Stimulated activated CD4-positive, alpha-beta T cell treated with anti-CD3 and anti-CD28 coated beads, Interleukin-4, amount 100 ng/mL, for 4 hours (primary cell): ENCODE measurements around the gene NAP1L4.
A peak's percentile ranks its signal among the peaks of the same experiment; 100 is the strongest.
"Not testable (repeated sequence)": the region's sequence is repeated elsewhere in the genome, so short reads cannot be mapped to it uniquely, and the experiment has no call there.

Experiments used
- DNase-seq, 2 experiments: peaks; one replicate each; pipeline ENCODE4 v3.0.0-alpha.2; 2020

Gene NAP1L4

DNA sequence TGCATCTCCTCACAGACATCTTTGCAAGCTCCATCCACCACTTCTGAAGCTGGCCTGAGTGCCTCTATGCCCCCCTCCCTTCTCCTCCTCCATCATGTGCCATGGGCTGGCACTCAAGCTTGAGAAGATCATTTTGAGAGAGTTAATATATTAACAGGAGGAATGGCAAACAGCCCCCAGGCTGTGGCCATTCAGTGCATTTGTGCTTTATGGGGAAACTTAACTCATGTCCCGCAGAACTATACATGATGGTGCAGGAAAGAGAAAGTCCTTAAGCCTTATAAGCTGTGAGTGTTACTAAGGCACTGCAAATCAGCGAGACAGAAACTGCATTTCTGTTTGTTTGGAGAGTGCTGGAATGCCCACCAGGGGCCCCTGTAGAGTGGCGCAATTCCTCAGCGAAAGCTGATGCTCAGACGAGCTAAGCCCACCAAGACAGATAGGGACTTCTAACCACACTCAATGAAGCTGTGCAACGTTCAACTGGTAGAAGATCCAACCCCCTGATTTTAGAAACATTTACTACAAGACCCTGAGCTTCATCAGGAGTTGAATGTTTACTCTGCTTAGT is 36.1 kb downstream of the NAP1L4 start:
- no peak for DNase-seq

DNA sequence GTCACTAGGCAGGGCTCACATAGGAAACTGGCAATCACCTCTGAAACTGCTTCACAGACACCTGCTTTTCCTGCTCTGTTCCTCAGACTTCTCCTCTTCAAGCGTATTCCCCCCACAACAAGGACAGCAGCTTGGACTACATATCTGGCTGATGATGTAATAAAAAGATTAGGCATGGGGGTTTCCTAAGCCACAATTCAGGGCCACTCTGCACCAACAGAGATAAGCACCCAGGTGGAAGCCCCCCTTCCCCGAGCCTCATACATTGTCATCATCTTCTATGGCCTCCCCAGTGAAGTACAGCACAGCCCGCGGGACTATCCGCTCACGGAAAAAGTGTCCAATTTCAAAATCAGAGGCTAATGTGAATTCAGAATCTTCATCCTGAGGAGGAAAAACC is 37.9 kb downstream of the NAP1L4 start:
- no peak for DNase-seq

DNA sequence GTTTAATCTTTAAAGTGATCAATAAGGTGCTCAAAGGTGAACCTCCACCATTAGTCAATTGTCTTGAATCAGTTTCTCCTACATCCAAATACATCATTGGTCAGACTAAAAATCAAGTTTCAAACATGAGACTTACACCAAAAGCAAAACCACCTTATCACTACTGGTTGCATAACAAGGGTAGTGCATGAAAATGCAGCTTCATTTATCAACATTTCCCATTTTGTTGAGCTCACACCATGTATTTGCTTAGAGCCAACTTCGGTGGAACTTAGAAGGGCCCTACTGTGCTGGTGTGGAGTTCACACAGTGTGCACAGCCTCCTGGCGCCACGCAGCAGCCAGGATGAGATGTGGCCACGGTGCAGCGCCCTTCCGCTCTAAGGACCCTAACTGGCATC is 39.8 kb downstream of the NAP1L4 start:
- no peak for DNase-seq

DNA sequence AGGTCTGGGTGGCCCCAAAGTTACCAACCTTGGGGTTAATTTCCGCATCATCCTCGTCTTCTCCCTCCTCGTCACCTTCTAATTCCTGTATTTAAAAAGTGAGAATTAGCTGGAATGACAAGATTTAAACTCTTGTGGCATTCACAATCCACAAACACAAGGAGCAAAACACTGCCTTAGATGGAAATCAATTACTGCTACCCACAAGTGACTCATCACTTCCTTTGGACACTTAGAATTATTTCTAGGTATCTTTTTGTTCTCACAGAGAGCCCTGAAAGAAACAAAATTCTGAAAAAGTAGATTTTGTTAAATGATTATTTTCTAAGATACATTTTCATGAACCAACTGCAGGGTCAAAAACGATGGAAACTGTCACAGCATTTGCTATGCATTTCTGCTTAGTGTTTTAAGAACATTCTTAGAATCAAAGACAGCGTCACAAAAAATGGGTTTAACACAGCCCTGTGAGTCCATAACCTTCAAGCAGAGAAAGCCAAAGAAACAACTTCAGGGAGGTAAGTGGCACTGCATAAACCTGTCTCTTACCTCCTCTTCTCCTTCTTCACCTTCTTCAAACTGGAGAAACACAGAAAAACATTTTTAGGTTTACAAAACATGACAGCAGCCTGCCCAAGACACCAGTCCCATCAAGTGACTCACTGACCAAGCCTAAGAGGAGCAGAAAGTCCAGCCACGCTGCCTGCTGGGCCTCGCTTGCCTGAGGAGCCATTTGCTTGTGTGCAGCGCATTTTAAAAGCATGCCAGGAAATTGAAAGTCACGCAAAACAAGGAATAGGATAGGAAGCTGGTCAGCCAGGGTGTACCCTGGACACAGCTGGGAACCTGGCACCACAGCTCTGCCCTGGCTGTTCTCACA is 40.7 kb downstream of the NAP1L4 start:
- DNase-seq: no peak

DNA sequence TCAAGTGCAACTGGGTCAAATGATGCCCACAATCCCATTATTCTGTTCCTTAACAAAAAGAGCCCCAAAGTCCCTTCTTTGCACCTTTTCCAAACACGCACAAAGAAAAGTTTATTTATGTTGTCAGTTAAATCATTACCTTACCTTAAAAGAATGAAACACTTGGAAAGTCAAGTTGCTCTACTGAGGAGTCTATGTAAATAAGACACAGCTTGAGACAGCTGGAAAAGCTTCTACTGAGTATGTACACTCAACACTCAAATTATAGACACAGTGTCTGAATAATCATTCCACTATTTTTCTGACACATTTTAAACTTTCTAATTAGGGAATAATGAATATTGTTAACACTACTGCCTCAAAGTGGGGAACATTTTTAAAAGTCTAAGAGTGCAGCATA is 41.3 kb downstream of the NAP1L4 start:
- DNase-seq: no peak

DNA sequence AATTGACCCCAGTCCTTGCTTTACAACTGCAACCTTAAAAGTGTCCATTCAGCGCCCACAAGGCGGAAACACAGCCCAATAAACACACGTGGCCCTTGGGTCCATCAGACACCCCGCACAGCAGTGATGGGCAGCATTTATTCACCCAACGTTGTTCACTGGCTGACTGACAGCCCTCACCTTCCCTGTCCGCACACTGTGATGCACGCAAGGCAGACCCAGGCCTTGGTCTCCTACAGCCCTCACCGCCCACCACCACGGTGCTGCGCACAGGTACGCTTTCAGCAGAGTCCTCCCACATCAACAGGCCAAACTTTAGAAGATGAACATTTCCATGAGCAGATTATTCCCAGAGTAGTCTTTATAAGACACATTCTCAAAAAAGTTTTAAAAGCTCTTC is 42.2 kb downstream of the NAP1L4 start:
- no peak for DNase-seq

DNA sequence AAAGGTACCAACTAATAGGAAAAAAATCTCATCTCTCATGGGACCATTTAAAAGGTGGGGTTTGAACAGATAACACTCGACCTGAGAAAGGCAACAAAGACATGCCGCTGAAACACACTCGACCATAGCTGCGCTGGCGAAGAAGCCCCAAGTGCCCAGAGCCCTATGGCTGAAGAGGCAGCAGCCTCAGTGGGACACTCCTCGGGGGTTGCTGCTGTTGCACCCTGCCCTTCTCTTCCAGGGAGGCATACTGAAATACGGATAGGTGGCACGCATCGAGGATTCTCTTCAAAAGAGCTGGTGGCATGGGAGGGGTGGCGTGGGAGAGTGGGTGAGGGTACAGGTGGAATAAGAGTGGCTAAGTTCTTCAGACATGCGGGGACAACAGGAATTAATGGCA is 44.4 kb downstream of the NAP1L4 start:
- no peak for DNase-seq

DNA sequence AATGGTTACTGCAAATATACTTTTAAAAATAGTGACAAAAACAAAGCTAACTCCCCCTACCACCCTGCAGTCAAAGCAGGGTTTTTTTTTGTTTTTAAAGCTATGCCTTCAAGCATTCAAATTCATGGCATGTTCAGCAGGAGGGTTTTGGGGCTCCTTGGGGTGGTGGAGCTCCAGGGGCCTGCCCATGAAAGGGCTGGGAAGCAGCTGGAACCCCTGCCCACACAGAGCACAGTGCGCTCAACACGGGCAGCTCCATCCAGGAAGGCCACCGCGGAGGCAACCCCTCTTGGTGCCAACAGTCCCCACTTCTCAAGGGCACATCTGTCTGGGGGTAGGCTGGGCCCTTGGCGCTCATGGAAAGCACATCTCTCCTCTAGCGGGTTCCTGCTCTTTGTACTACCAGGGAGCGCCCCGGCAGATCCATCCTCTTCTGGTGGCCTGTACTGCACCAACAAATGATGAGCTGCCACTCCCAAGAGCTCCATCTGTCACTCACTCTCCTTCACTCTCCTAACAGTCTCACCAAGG is 46.3 kb downstream of the NAP1L4 start:
- no peak for DNase-seq

DNA sequence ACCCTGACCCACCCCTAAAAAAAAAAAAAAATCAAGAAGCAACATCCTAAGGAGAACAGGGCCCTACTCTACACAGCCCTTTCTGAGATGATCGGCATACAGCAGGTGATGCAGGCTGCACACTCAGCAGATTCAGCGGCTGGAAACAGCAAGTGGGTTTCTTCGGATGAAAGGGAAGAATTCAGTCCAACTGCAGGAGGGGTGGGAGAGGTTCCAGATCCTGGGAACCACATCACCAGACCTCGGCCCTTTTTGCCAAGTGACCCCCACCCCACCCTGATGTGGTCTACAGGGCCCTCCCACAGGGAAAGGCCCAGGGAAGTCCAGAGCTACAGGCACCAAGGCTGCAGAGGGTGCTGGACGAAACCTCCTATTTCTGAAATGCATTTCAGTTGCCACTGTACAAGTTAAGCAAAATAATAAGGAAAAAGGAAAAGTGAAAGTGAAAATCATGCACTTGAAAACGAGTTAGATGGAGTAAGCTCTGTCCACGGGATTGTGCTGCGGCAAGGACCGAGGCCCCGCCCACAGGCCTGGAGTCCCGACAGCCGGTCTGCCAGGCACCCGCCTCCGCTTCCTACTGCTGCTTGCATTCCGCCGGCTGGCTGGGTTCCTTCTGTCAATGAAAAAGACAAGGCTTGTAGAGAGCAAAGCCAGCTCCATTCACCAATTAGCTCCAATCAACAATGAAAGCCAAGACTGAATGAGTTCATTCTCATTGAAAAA is 46.9 kb downstream of the NAP1L4 start:
- peak; percentile 43 to 44 for DNase-seq

DNA sequence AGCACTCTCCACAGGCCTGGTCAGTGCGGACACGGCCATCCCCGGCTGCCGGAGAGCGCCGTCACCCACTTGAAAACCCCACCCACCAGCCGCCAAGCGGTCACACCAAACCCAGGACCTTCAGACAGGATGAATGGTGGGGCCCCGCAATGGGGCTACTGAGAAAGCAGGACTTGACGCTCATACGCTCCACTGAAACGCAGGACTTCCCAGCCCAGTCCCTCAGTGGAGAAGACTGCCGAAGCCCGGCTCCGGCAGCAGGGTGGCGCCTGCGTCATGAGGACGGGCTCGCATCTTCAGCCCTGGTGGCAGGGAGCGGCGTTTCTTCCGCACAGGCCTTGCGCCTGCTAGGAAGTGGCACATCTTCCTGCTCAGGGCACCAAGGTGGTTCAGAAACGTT is 47.6 kb downstream of the NAP1L4 start:
- DNase-seq: no peak

DNA sequence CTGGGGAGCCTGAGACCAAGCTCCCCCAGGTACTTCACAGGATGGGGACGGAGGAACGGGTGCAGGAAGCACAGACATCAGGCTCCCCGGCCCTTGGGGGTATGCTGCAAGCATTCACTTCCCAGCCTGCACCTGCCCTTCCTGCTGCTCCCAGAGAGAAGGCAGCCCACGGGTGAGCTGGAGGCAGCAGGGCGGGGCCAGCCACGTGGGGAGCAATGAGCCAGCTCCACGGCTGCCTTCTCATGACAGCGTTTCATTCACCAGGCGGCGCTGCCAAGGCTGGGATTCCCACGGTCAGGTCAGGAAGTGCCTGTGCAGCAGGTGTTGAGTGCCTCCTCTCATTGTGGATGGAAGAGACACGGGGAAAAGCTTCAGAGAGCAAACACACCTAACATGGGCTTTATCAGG is 48.4 kb downstream of the NAP1L4 start:
- DNase-seq: no peak

DNA sequence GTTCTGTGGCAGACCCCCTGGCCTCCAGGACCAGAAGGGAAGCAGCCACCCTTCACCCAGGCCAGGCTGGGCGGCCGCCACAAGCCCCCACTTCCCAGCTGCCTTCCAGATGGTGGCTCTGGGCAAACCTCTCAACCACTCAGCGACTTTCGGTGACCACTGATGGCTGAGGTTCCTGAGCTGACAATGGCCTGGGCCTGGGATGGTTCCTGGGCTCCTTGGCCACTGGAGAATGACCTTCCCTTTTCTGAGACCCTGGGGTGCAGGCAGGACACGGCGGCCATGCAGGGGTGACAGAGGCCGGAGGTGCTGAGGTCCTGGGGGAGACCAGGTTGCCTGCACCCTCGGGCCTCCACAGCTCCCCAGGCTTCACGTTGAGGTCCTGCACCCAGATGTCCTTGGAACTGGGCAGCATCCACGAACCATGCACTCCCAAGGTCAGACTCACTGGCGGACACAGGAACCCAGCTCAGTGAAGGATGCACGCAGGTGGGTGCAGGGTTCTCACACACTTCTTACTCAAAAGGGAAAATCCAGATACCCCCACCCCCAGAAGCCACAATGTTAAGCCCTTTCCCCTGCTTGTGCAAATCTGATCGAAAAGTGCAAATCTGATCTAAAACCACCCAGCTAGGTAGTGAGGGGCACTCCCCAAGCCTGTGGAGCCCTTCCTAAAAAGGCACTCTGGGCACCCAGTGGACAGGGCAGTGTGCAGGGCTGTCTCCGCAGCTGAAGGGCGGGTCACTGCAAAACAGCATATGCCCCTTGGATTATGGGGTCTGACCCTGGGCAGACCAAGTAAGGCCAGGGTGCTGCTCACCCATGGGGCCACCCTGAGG is 49.0 kb downstream of the NAP1L4 start:
- no peak for DNase-seq

DNA sequence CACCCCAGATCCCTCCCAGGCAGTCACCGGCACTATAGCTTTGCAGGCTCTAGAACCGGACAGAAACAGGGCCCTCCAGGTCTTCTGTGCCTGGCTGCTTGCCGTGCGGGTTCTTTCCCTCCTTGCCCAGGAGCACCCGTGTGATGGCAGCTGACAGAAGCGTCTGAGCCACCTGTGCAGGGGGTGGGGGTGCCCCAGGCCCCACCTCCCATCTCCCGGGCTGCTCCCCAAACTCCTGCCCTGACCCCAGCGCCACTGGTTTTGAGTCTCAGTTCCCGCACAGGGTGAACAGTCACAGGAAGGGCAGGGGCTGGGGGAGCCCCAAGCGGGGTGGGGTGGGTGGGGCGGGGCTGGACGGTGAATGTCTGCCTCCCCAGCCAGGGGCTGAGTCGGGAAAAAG is 49.7 kb downstream of the NAP1L4 start:
- no peak for DNase-seq

DNA sequence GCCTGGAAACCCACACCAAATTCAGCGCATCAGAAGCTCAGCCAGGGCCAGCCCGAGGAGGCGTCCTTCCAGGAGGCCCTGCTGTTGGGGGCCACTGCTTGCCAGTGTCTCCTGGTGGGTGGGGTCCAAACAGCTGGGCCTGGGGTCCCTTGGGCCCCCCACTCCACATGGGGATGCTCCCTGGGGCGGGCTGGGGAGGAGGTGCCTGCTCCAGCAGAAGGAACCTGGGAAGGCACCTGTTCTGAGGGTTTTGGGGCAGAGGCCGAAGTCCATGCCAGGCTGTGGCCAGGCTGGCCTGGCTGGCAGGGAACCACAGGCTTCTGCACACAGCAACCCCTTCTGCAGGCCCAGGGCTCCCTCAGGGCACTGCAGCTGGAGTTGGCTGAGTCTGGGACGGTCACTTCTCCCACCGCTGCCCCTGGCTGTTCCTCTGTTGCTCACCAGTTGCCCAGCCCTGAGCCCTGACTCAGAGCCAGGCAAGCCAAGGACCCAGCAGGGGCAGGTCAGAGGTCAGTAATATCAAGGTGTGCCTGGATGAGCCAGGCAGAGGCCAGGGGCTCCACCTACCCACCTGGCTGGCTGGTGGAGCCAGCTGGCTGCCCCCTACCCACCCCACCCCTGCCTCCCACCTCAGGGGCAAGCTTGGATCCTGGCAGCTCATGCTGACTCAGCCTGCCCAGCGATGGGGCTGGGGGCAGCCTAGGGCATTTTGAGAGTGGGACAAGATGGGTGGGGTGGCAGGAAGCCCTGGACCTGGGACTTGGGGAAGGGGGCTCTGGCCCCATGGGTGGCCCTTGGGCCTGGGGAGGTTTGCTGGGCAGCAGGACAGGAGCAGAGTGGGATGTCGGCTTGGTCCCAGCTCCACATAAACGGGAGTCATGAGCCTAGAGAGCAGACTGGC is 51.0 kb downstream of the NAP1L4 start:
- DNase-seq: no peak

DNA sequence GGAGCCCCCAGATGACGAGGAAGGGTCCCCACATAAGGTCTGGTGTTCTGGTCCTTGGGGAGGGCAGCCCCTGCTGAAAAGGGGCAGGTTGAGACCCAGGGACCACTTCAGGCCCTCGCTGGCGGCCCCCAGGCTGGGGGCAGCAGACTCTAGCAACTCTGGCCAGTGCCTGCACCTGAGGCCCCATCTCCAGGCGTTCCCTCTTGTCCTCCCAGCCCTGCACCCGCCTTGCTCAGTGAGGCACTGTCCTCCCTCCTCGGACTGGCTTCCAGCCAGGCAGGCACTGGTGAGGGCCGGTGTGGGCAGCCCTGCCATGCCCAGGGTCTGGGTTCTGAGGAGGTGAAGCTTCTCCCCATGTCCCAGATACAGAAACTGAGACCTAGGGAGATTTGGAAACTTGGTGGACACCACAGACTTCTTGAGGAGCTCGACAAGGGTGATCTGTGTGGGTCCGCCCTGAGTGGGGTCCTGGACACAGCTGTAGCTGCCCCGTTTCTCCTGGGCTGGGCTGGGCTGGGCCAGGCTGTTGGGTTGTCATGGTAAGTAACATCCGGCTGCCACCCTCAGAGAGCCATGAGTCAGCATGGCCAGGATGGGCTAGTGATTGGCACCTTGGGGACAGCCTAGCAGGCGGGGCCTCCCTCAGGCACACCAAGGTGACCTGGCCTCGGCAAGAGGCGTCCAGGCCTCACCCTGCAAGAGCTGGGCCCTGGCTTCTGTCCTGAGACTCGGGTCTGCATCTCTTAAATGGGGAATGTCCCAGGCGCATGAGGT is 51.8 kb downstream of the NAP1L4 start:
- peak in 1 of 2 experiments; percentile 19 for DNase-seq

DNA sequence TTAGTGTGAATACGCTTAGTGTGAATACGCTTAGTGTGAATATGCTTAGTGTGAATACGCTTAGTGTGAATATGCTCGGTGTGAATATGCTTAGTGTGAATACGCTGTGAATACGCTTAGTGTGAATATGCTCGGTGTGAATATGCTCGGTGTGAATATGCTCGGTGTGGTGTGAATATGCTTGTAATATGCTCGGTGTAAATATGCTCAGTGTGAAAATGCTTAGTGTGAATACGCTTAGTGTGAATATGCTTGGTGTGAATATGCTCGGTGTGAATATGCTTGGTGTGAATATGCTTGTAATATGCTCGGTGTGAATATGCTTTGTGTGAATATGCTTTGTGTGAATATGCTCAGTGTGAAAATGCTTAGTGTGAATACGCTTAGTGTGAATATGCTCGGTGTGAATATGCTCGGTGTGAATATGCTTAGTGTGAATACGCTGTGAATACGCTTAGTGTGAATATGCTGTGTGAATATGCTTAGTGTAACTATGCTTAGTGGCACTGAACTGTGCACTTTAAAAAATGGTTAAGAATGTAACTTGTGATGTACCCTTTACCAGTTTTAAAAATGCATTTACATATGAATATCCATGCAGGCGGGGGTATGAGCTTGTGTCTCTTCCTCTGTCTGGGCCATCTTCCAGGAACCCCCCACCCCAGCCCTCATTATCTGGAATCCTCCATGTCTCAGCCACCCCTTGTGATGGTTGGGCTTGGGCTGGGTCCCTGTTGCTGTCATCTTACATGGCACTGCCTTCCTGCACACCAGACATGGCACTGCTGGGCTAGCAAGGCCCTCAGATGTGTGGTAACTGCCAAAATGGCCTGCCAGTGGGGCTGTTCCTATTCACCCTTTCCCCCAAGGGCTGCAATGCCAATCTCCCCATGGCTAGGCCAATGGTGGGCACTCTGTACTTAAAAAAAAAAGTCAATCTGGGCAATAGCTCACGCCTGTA is 53.4 kb downstream of the NAP1L4 start:
- DNase-seq: not testable (repeated sequence)

DNA sequence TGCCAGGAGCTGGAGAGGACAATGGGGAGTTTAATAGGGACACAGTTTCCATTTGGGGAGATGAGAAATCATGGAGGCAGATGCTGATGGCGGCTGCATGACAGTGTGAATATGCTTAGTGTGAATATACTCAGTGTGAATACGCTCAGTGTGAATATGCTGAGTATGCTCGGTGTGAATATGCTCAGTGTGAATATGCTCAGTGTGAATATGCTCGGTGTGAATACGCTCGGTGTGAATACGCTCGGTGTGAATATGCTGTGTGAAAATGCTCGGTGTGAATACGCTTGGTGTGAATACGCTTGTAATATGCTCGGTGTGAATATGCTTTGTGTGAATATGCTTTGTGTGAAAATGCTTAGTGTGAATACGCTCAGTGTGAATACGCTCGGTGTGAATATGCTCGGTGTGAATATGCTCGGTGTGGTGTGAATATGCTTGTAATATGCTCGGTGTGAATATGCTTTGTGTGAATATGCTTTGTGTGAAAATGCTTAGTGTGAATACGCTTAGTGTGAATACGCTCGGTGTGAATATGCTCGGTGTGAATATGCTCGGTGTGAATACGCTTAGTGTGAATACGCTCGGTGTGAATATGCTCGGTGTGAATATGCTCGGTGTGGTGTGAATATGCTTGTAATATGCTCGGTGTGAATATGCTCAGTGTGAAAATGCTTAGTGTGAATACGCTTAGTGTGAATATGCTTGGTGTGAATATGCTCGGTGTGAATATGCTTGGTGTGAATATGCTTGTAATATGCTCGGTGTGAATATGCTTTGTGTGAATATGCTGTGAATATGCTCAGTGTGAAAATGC is 54.3 kb downstream of the NAP1L4 start:
- not testable (repeated sequence) for DNase-seq

DNA sequence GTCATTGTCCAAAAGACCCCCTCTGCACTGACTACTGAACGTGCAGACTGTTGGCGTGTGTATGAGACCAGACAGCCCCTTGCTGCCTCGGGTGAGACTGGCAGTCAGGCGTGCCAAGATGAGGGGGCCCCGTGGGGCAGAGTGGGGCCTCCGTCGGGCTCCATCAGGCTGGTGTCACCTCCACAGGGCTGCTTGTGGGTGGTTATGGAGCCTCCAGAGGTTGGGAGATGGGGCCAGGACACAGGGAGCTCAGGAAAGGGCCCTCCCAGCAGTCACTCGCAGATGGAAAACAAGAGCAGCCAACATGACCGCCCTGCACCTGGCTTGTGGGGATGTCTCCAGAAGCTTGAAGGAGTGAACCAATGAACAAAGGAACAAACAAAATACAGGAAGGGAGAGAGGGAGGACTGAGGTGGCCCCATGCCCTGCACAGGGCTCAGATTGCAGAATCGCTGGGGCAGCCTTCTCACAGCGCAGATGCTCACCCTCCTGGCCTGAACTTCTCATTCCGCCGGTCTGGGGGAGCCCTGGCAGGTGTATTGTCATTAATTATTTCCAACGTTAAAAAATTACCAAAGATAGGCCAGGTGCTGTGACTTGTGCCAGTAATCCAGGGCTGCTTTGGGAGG is 57.4 kb downstream of the NAP1L4 start:
- no peak for DNase-seq
